ENCODE data around the gene PGBD5.
"Not testable (repeated sequence)": the region's sequence is repeated elsewhere in the genome, so short reads cannot be mapped to it uniquely, and the experiment has no call there.

Gene PGBD5

GRCh38 chr1:230413061-230413460, 13.1 kb downstream of the PGBD5 start:
- POLR2A ChIA-PET = no interaction called here
- no peak for DNase-seq (ENCODE audit: low read depth, low spot score)
- no peak for TF ChIP-seq CTCF (IDR thresholded peaks at IDR 0.05; ENCODE audit: insufficient read depth, low read length, missing control alignments)
- CTCF ChIA-PET = no interaction called here
- H3K4me3 ChIP-seq (ENCODE audit: low read depth, low read length) = no peak overlapping the region

- ChIA-PET POLR2A (no interaction called here), CTCF (no interaction called here)
- H3K4me3 ChIP-seq (ENCODE audit: low read depth, low read length) = no peak overlapping the region
- DNase-seq (ENCODE audit: low read depth, low spot score) = no peak
- TF ChIP-seq CTCF (IDR thresholded peaks at IDR 0.05; ENCODE audit: insufficient read depth, low read length, missing control alignments) = no peak
These were observed 17.2 kb downstream of the PGBD5 start for GRCh38 chr1:230408971-230409370.

GRCh38 chr1:230407351-230407750, 18.8 kb downstream of the PGBD5 start:
- ChIA-PET POLR2A (no interaction called here), CTCF (no interaction called here)
- no peak for TF ChIP-seq CTCF (IDR thresholded peaks at IDR 0.05; ENCODE audit: insufficient read depth, low read length, missing control alignments)
- H3K4me3 ChIP-seq (ENCODE audit: low read depth, low read length) = no peak overlapping the region
- no peak for DNase-seq (ENCODE audit: low read depth, low spot score)

GRCh38 chr1:230406727-230407126, 19.4 kb downstream of the PGBD5 start:
- CTCF ChIA-PET; POLR2A ChIA-PET; H3K4me3 ChIP-seq (ENCODE audit: low read depth, low read length); DNase-seq (ENCODE audit: low read depth, low spot score): not testable (repeated sequence)

- no peak for DNase-seq (ENCODE audit: low read depth, low spot score)
- ChIA-PET CTCF (no interaction called here), POLR2A (no interaction called here)
These were observed 22.7 kb downstream of the PGBD5 start for GRCh38 chr1:230403442-230403841.

GRCh38 chr1:230401763-230402294, 24.3 kb downstream of the PGBD5 start:
- POLR2A ChIA-PET = no interaction called here

More at GRCh38 chr1:230403442-230403841, 22.7 kb downstream of the PGBD5 start:
- TF ChIP-seq CTCF (IDR thresholded peaks at IDR 0.05; ENCODE audit: insufficient read depth, low read length, missing control alignments) = no peak
- H3K4me3 ChIP-seq (ENCODE audit: low read depth, low read length) = no peak overlapping the region

More at GRCh38 chr1:230401763-230402294, 24.3 kb downstream of the PGBD5 start:
- CTCF ChIA-PET = no interaction called here
- DNase-seq (ENCODE audit: low read depth, low spot score) = no peak
- no peak for TF ChIP-seq CTCF (IDR thresholded peaks at IDR 0.05; ENCODE audit: insufficient read depth, low read length, missing control alignments)
- no peak overlapping the region for H3K4me3 ChIP-seq (ENCODE audit: low read depth, low read length)
